Left renal pelvis (tissue), 4 donors: ENCODE results near the gene TMEM192. TPM values are rescaled to one million over a fixed set of nuclear protein-coding genes. Genes with fewer than 3 reads are reported as not detected.
"Not testable (repeated sequence)": the region's sequence is repeated elsewhere in the genome, so short reads cannot be mapped to it uniquely, and the experiment has no call there.

Source experiments
- DNase-seq, 4 donors: peaks; one replicate each; pipeline ENCODE4 v3.0.0-alpha.2; 2013; ENCODE audit warnings: low read depth in 4 of 4, low spot score in 3 of 4
- polyA plus RNA-seq, 4 donors: library from polyadenylated mRNA; unstranded; fragments of 120-200 nt; gene quantifications; one replicate each; pipeline ENCODE4 v1.2.1, GENCODE V29; 2013; ENCODE audit not compliant: insufficient read length in 4 of 4

Gene TMEM192
- 10 to 100 TPM; 16.4 to 35.2 (median 32.1) TPM for polyA plus RNA-seq

DNA sequence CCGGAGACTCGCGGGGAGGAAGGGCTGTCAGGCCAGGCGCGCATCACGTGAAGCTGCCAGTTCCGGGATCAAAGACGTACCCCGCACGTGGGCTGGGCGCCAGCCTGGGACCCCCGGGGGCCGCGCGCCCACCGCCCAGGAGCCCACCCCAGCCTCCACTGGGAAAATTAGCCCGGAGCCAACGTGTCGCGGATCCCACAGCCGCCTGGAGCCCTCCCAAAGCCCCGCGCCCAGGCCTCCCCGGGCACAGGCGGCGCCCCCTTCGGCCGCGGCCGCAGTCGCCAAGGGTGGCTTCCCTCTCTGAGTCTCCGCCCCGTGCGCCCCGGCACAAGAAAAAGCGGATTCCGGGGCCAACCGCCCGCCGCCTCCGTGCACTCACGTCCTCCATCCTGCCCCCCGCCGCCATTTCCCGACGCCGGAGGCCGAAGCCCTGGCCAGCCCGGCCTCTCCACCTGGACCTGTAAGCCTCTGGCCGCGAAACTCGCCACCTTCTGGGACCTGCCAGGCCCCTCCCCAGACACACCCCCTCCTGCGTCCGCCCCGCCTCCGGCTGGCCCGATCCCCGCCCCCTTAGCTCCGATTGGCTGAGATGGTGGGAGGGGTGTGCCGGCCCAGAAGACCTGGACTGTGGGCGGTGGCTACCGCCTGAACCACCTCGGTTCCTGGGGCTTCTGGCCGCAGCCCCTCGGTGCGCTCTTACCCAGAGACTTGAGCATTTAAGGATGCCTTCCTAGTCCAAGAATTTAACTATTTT, at the start of gene TMEM192:
Gene TMEM192, minus strand, starts transcription at position 493 of the 754 bp plus-strand sequence. Its CDS starts 87 bp downstream, at position 406.
- peak; percentile 81 to 88 (median 86) for DNase-seq

GRCh38 chr4:165158762-165159161, 46.1 kb upstream of the TMEM192 start:
- no peak for DNase-seq

- DNase-seq, result no peak
These were observed 44.2 kb upstream of the TMEM192 start for GRCh38 chr4:165156906-165157305.

- no peak for DNase-seq
These were observed 41.8 kb upstream of the TMEM192 start for GRCh38 chr4:165154482-165154881.

GRCh38 chr4:165152527-165152926, 39.9 kb upstream of the TMEM192 start:
- DNase-seq, result no peak

DNA sequence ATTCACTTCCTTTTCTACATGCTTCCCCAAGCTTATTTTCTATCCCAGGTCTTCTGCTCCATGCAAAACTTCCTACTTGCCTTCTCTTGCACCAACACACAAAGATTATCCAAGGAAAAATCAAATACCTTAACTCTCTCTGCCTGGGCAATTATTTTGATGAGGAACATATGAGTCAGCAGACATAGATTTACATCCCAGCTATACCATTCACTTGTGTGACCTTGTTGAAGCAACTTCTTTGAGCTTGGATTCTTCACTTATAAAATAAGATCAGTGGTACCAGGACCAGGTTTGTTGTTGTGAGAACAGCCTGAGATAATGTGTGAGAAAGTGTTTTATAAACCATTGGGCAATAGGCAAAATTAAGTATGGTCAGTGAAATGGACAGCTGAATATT, 39.1 kb upstream of the TMEM192 start:
- DNase-seq, result no peak

GRCh38 chr4:165150545-165150944, 37.9 kb upstream of the TMEM192 start:
- DNase-seq, result no peak

DNA sequence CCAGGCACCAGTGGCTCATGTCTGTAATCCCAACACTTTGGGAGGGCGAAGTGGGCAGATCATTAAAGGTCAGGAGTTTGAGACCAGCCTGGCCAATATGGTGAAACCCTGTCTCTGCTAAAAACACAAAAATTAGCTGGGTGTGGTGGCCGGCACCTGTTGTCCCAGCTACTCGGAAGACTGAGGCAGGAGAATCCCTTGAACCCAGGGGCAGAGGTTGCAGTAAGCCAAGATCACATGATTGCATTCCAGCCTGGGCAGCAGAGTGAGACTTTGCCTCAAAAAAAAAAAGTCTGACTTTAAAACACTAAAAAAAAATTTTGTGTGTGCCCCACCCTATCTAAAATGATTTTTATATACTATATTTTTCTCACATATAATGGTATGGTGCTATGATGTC, 26.2 kb upstream of the TMEM192 start:
- no peak for DNase-seq

DNA sequence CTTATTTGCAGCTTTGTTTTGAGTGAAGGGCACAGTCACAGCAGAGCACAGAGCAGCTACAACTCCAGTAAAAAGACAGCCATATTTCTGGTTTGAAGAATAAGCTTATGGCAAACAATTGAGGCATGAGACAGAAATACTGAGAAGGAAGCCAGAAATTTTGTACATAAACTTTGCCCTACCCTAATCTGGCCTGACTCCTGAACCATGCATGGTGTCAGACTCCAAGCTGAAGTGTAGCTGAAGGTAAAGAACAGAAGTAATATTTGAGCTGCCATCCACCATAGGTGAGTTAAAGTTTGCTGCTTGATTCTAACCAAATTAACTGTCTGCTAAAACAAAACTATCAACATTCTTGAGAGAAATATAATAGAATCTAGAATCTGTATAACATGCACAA, 24.5 kb upstream of the TMEM192 start:
- no peak for DNase-seq

- DNase-seq, result no peak
These were observed 23.9 kb upstream of the TMEM192 start for GRCh38 chr4:165136529-165136928.

DNA sequence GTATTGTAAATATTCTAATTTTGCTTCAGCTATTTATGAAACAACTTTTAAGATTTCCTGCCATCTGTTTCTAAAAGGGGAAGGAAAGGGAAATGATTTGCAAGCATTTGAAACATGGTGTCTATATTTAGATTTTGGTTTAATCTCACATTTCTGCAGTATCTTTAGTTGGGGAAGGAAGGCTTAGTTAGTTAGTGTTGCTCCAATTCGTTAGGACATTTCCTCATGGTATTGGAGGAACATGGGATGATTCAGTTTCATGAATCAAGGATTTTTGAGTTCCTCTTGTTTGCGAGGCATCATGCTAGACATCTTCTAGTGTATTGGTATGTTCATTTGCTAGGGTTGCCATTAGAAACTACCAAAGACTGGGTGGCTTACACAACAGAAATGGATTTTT, 20.5 kb upstream of the TMEM192 start:
- DNase-seq, result no peak

GRCh38 chr4:165131247-165131832, 18.7 kb upstream of the TMEM192 start:
- DNase-seq, result peak in 2 of 4 donors; percentile 14 to 41

- DNase-seq, result no peak
These were observed 17.3 kb upstream of the TMEM192 start for GRCh38 chr4:165129924-165130323.

DNA sequence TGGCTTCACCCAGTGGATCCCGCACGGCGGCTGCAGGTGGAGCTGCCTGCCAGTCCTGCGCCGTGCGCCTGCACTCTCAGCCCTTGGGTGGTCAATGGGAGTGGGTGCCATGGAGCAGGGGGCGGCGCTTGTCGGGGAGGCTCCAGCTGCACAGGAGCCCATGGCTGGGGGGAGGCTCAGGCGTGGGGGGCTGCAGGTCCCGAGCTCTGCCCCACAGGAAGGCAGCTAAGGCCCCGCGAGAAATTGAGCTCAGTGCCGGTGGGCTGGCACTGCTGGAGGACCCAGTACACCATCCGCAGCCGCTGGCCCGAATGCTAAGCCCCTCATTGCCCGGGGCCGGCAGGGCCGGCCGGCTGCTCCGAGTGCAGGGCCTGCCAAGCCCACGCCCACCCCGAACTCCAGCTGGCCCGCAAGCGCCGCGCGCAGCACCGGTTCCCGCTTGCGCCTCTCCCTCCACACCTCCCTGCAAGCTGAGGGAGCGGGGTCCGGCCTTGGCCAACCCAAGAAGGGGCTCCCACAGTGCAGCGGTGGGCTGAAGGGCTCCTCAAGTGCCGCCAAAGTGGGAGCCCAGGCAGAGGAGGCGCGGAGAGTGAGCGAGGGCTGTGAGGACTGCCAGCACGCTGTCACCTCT, 13.3 kb upstream of the TMEM192 start:
- not testable (repeated sequence) for DNase-seq

DNA sequence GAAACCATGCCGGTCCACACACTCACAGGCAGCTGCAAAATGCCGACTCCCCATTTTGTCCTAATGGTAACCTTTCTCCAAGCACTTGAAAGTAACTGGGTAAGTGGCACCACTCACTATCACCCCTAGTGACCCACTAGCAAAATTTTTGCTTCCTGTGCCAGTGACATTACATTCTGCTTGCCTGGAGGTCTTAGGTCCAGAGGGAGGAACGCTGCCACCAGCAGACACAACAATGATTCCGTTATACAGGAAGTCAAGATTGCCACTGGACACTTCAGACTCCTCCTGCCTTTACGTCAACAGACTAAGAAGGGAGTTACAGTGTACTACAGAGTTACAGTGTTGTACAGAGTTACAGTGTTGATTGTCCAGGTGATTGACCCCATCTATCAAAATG, 11.8 kb upstream of the TMEM192 start:
- DNase-seq, result peak in 1 of 4 donors; percentile 17

- DNase-seq, result no peak
These were observed 5.7 kb upstream of the TMEM192 start for GRCh38 chr4:165118256-165118909.

GRCh38 chr4:165115301-165115700, 2.6 kb upstream of the TMEM192 start:
- no peak for DNase-seq

DNA sequence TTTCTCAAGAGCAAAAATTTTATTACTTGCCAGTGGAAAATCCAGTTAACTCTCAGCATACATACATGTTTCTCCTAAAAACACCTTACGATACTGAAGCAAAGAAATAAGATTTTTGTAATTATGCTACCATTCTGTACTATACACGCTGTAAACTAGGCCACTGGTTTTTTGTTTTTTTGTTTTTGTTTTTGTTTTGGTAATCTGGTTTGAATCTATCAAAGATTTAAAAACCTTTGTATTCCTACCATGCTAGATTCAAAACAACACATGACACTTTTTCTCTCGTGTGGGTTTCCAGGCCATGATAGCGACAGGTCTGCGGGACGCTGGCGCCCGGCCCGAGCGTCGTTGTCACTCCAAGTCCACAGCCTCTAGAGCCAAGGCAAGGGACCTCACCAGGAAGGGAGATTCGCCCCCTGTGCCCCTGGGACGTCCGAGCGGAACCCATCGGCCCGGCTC, 723 bp downstream of the TMEM192 start:
- DNase-seq, result no peak

GRCh38 chr4:165106518-165106917, 6.1 kb downstream of the TMEM192 start:
- DNase-seq, result no peak

DNA sequence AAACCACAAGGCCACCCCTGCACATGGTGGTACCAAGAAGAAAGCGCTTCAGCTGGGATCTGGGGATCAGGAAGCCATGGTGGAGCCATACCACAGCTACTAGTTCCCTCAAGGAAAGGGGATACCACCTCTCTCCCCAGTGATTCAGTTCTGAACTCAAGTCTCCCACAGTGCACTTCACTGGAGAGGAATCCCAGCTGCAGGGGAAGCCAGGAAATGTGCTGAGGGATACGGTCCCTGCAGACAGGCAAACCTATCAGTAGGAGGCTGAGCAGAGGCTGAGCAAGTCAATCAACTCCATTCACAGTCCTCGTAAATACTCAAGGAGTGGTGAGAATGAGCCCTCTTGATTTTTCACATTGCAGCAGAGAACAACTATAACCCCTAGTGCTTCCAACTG, 11.0 kb downstream of the TMEM192 start:
- no peak for DNase-seq

- DNase-seq, result no peak
These were observed 15.9 kb downstream of the TMEM192 start for GRCh38 chr4:165096776-165097175.
